ENCODE data around the gene UXT. TPM values are rescaled to one million over a fixed set of nuclear protein-coding genes. Genes with fewer than 3 reads are reported as not detected.
A peak's percentile ranks its signal among the peaks of the same experiment; 100 is the strongest.
"Not testable (repeated sequence)": the region's sequence is repeated elsewhere in the genome, so short reads cannot be mapped to it uniquely, and the experiment has no call there.

UXT gene
- total RNA-seq, 1 donor from 2014 or later, result 86.0 TPM

- DNase-seq (ENCODE audit: low spot score in 2 of 2) (no peak), FAIRE-seq (no peak)
Observed at GRCh38 chrX:47620303-47620685, 38.7 kb downstream of the UXT start.

GRCh38 chrX:47619486-47620302, 39.3 kb downstream of the UXT start, which contains the start of gene SYN1:
TSS of gene SYN1 (minus strand) at chrX:47619857. CDS start at chrX:47619728, 129 bp downstream.
- DNase-seq (ENCODE audit: low spot score in 2 of 2), result peak; percentile 93 to 94
- no peak for FAIRE-seq

- DNase-seq (ENCODE audit: low spot score in 2 of 2), result no peak
- no peak for FAIRE-seq
Observed at GRCh38 chrX:47618923-47619485, 40.0 kb downstream of the UXT start.

- no peak for DNase-seq (ENCODE audit: low spot score in 2 of 2)
- no peak for FAIRE-seq
Observed at GRCh38 chrX:47614618-47615017, 44.4 kb downstream of the UXT start.

GRCh38 chrX:47613082-47613481, 45.9 kb downstream of the UXT start:
- FAIRE-seq (no peak), DNase-seq (ENCODE audit: low spot score in 2 of 2) (no peak)

- DNase-seq (ENCODE audit: low spot score in 2 of 2), result no peak
- FAIRE-seq, result no peak
Observed at GRCh38 chrX:47612418-47612817, 46.6 kb downstream of the UXT start.

GRCh38 chrX:47611926-47612325, 47.1 kb downstream of the UXT start:
- DNase-seq (ENCODE audit: low spot score in 2 of 2) (no peak), FAIRE-seq (no peak)

- no peak for DNase-seq (ENCODE audit: low spot score in 2 of 2)
- FAIRE-seq, result no peak
Observed at GRCh38 chrX:47611489-47611888, 47.5 kb downstream of the UXT start.

- FAIRE-seq (no peak), DNase-seq (ENCODE audit: low spot score in 2 of 2) (no peak)
Observed at GRCh38 chrX:47610511-47610910, 48.5 kb downstream of the UXT start.

- FAIRE-seq, result no peak
- DNase-seq (ENCODE audit: low spot score in 2 of 2), result peak in 1 of 2 donors; percentile 22
Observed at GRCh38 chrX:47608130-47608810, 50.7 kb downstream of the UXT start.

- FAIRE-seq, result no peak
- no peak for DNase-seq (ENCODE audit: low spot score in 2 of 2)
Observed at GRCh38 chrX:47607091-47607490, 51.9 kb downstream of the UXT start.

GRCh38 chrX:47605024-47605423, 54.0 kb downstream of the UXT start:
- FAIRE-seq (no peak), DNase-seq (ENCODE audit: low spot score in 2 of 2) (no peak)

- FAIRE-seq, result not testable (repeated sequence)
Observed at GRCh38 chrX:47603125-47603524, 55.9 kb downstream of the UXT start.

More at GRCh38 chrX:47603125-47603524, 55.9 kb downstream of the UXT start:
- not testable (repeated sequence) for DNase-seq (ENCODE audit: low spot score in 2 of 2)

Other genes with a start within 250 kb of the UXT start
- gene ZNF41, start 176.0 kb downstream of the UXT start, total RNA-seq, result 12.2 TPM
- 4.5 TPM for gene ARAF, start 98.0 kb downstream of the UXT start, total RNA-seq
- gene TIMP1, start 76.7 kb downstream of the UXT start, total RNA-seq, result 2.9 TPM
- gene SYN1, start 39.3 kb downstream of the UXT start, total RNA-seq, result 14.7 TPM
- gene CFP, start 29.2 kb downstream of the UXT start, total RNA-seq, result 0.82 TPM
- 17.5 TPM for gene ELK1, start 8.6 kb downstream of the UXT start, total RNA-seq
- 13.9 TPM for gene ZNF81, start 177.7 kb upstream of the UXT start, total RNA-seq

All from frontal cortex (tissue), 4 donors.